Hepatocyte (in vitro differentiated cells): ENCODE measurements around the gene CIZ1. TPM values are rescaled to one million over a fixed set of nuclear protein-coding genes. Genes with fewer than 3 reads are reported as not detected.

ENCODE experiments used
- DNase-seq: peaks from one replicate; pipeline ENCODE4 v3.0.0-alpha.2; 2016; ENCODE audit warnings: low spot score
- H2AFZ ChIP-seq: fragments of 200-600 bp; sonication (generic); 2 replicates; pipeline ENCODE4 v1.6.0; 2016; ENCODE audit warnings: antibody characterized with exemption, mild to moderate bottlenecking
- H3K27ac ChIP-seq: fragments of 200-600 bp; sonication (generic); 2 replicates; pipeline ENCODE4 v1.5.1; 2016; ENCODE audit warnings: mild to moderate bottlenecking
- H3K27me3 ChIP-seq: fragments of 200-600 bp; sonication (generic); 2 replicates; pipeline ENCODE4 v1.6.1; 2016
- H3K36me3 ChIP-seq: fragments of 200-600 bp; sonication (generic); replicated peaks from 2 replicates; pipeline ENCODE4 v1.5.1; 2016; ENCODE audit warnings: low read depth; ENCODE audit not compliant: insufficient read depth
- H3K4me1 ChIP-seq: fragments of 200-600 bp; sonication (generic); 2 replicates; pipeline ENCODE4 v1.5.1; 2016; ENCODE audit warnings: mild to moderate bottlenecking, moderate library complexity; ENCODE audit not compliant: insufficient read depth
- H3K4me2 ChIP-seq: fragments of 200-600 bp; sonication (generic); 2 replicates; pipeline ENCODE4 v1.6.0; 2016
- H3K4me3 ChIP-seq: fragments of 200-600 bp; sonication (generic); 2 replicates; pipeline ENCODE4 v1.5.1; 2016; ENCODE audit warnings: mild to moderate bottlenecking
- H3K79me2 ChIP-seq: fragments of 200-600 bp; sonication (generic); 2 replicates; pipeline ENCODE4 v1.6.0; 2017; ENCODE audit warnings: mild to moderate bottlenecking
- H3K9me2 ChIP-seq: fragments of 200-600 bp; sonication (generic); replicated peaks from 2 replicates; pipeline ENCODE4 v1.6.0; 2017; ENCODE audit warnings: mild to moderate bottlenecking; ENCODE audit not compliant: insufficient read depth
- H3K9me3 ChIP-seq: fragments of 200-600 bp; sonication (generic); 2 replicates; pipeline ENCODE4 v1.5.1; 2016; ENCODE audit warnings: low read depth, mild to moderate bottlenecking
- H4K20me1 ChIP-seq: fragments of 200-600 bp; sonication (generic); 2 replicates; pipeline ENCODE4 v1.6.0; 2016; ENCODE audit warnings: mild to moderate bottlenecking; ENCODE audit not compliant: insufficient read depth, poor library complexity, severe bottlenecking
- EZH2 ChIP-seq: fragments of 200-600 bp; sonication (generic); IDR thresholded peaks from 2 replicates; pipeline ENCODE4 v1.6.1; 2016; ENCODE audit warnings: antibody characterized with exemption, mild to moderate bottlenecking, borderline replicate concordance
- EZH2phosphoT487 ChIP-seq: fragments of 200-600 bp; sonication (generic); IDR thresholded peaks from one replicate; pipeline ENCODE4 v1.6.1; 2018; ENCODE audit warnings: antibody characterized with exemption, mild to moderate bottlenecking, low read depth, moderate library complexity; ENCODE audit not compliant: unreplicated experiment, severe bottlenecking
- WGBS: methylation state at CpG from one replicate; pipeline ENCODE4 v1.1.6; 2016; ENCODE audit warnings: low lambda C conversion rate; ENCODE audit errors: missing lambda C conversion rate; 5-methylcytosine and 5-hydroxymethylcytosine counted together
- polyA plus RNA-seq: library from polyadenylated mRNA; unstranded; fragments of >200 nt; fragmentation: Nextera tagmentation; extraction: Ambion mirVana; gene quantifications from 2 replicates; pipeline ENCODE4 v1.2.1, GENCODE V29; 2016
- total RNA-seq: library from RNA; depleted of rRNA; stranded (reverse); fragments of >200 nt; gene quantifications from 2 replicates; pipeline ENCODE4 v1.2.3, GENCODE V29; 2014
- TF ChIP-seq, protein P1 (sequence below): fragments of 200-600 bp; sonication (generic); IDR thresholded peaks from 2 replicates; pipeline ENCODE4 v1.5.1; 2016; ENCODE audit warnings: antibody characterized with exemption, mild to moderate bottlenecking; ENCODE audit not compliant: poor library complexity

Gene CIZ1
- total and polyA plus RNA-seq, 2 experiments from 2014 or later, result 31.0 to 85.6 TPM

DNA sequence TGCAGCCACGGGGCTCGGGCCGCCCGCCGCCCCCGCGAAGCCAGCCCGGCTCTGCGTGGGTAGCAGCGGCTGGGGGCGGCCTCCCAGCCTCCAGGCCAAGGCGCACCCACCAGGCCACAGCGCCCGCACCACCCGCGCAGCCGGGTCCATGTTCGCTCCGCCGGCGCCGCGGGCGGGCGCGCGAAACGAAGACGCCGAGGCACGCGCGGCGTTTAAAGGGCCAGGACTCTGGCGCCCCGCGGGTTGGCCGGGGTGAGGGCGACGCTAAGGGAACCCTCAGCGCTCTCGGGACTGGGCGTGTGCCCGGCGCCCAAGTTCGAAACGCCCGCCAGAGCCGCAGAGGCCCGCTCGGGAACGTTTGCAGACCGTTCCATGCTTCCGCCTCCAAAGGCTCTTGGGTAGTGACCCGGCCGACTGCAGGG, 63.8 kb downstream of the CIZ1 start, which contains the start of gene PTGES2:
Gene PTGES2, minus strand, starts transcription at position 162 of the 422 bp plus-strand sequence. Its CDS starts 12 bp downstream, at position 150.
- Histone ChIP-seq H3K4me1 (peaks cover 19% of the 10 kb centered on the region), H3K9me3 (no peaks in the 10 kb centered on the region), H2AFZ (peak within 1 kb of the TSS; percentile 94), H4K20me1 (no peaks in the 10 kb centered on the region), H3K27me3 (no peaks in the 10 kb centered on the region), H3K79me2 (peaks cover 33% of the 10 kb centered on the region), H3K4me3 (peak within 1 kb of the TSS; percentile 44), H3K9me2 (no peaks in the 10 kb centered on the region), H3K4me2 (peak within 1 kb of the TSS; percentile 88), H3K27ac (peak within 1 kb of the TSS; percentile 97), H3K36me3 (no peaks in the 10 kb centered on the region)
- peak; percentile 93 for DNase-seq
- WGBS, result 1% methylated on average over 52 of the region's 56 CpGs
- TF ChIP-seq EZH2, result no peak
- TF ChIP-seq, protein P1, sequence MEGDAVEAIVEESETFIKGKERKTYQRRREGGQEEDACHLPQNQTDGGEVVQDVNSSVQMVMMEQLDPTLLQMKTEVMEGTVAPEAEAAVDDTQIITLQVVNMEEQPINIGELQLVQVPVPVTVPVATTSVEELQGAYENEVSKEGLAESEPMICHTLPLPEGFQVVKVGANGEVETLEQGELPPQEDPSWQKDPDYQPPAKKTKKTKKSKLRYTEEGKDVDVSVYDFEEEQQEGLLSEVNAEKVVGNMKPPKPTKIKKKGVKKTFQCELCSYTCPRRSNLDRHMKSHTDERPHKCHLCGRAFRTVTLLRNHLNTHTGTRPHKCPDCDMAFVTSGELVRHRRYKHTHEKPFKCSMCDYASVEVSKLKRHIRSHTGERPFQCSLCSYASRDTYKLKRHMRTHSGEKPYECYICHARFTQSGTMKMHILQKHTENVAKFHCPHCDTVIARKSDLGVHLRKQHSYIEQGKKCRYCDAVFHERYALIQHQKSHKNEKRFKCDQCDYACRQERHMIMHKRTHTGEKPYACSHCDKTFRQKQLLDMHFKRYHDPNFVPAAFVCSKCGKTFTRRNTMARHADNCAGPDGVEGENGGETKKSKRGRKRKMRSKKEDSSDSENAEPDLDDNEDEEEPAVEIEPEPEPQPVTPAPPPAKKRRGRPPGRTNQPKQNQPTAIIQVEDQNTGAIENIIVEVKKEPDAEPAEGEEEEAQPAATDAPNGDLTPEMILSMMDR, result no peak
- no peak for TF ChIP-seq EZH2phosphoT487

DNA sequence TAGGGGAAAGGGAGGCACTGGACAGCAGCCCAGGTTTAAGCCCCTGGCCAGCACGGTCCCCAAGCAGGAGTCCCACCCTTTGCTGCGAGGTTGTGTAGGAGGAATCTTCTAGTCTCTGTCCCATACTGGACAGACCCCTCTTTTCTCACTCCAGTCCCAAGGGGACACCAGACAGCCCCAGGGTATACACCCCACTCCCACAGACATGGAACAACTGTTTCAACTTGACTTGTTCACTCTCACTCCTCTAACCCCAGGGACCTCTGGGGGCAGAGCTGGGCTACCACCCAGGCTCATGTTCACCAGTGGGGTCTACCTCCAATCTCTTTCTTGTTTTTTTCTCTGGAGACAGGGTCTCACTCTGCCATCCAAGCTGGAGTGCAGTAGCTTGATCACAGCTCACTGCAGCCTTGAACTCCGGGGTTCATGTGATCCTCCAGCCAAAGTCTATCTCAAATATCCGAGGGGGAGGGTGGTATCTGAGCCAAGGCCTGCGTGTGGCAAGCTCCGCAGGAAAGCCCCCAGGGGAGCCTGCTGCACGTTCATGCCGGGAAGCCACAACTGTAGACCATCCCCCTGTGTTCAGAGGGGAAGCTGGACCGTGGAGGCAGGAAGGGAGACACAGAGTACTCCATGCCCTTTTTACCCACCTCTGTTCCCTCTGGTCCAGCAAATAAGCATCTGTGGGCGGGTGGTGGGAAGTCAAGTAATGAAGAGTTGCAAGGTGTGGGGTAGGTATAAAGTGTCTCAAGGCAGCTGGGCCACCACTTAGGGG, 65.6 kb downstream of the CIZ1 start:
- no peaks in the 10 kb centered on the region for H3K9me2 ChIP-seq
- no peaks in the 10 kb centered on the region for H3K9me3 ChIP-seq
- no peak overlapping the region for H3K27ac ChIP-seq
- H3K27me3 ChIP-seq, result no peaks in the 10 kb centered on the region
- no peak overlapping the region for H3K4me3 ChIP-seq
- WGBS, result 64% methylated on average over 10 of the region's 10 CpGs
- H3K4me1 ChIP-seq, result peaks cover 19% of the 10 kb centered on the region
- DNase-seq, result no peak
- H2AFZ ChIP-seq, result no peak overlapping the region
- TF ChIP-seq EZH2phosphoT487, result no peak
- TF ChIP-seq, protein P1, result no peak
- TF ChIP-seq EZH2, result no peak
- peak overlapping the region; percentile 88 for H3K4me2 ChIP-seq
- H3K79me2 ChIP-seq, result peaks cover 33% of the 10 kb centered on the region
- no peaks in the 10 kb centered on the region for H3K36me3 ChIP-seq
- no peaks in the 10 kb centered on the region for H4K20me1 ChIP-seq

DNA sequence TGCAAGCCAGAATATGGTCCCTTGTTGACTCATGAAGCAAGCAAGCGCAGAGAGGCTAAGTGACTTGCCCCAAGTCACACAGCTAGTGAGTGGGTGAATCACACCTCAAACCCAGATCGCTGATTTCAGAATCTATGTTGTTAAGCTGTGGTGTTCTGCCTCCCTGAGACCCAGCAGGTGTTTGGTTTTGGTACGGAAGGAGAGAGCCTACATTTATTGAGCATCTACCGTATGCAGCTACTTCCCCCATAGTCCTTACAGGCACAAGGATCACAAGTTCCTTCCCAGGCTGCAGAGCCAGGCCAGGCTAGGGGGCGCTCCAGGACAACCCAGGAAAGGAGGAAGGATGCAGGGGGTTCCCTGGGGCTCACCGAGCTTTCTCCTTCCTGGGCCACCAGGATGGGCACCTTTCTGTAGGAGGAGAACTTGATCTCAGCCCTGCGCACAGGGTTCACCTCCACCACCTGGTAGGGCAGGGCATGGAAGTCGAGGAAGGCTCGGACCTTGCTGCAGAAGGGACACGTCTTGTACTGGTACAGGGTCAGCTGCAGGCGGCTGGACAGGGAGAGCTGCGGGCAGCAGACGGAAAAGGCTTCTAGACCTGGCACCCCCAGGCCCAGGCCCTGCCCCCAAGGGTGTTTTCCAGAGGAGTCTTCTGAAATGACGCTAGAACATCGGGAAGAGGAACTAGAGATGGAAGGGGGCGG, 66.3 kb downstream of the CIZ1 start:
- no peaks in the 10 kb centered on the region for H3K36me3 ChIP-seq
- no peaks in the 10 kb centered on the region for H4K20me1 ChIP-seq
- no peaks in the 10 kb centered on the region for H3K27me3 ChIP-seq
- H3K9me2 ChIP-seq, result no peaks in the 10 kb centered on the region
- peaks cover 33% of the 10 kb centered on the region for H3K79me2 ChIP-seq
- no peak overlapping the region for H3K4me3 ChIP-seq
- DNase-seq, result peak; percentile 76
- H2AFZ ChIP-seq, result no peak overlapping the region
- TF ChIP-seq EZH2 (no peak), EZH2phosphoT487 (no peak)
- TF ChIP-seq, protein P1, result peak; percentile 50
- 88% methylated on average over 15 of the region's 16 CpGs for WGBS
- H3K27ac ChIP-seq, result no peak overlapping the region
- no peaks in the 10 kb centered on the region for H3K9me3 ChIP-seq
- H3K4me2 ChIP-seq, result no peak overlapping the region
- peaks cover 19% of the 10 kb centered on the region for H3K4me1 ChIP-seq
